ENCODE measurements around the gene EGFL7. TPM values are rescaled to one million over a fixed set of nuclear protein-coding genes. Genes with fewer than 3 reads are reported as not detected.

EGFL7 gene
- total RNA-seq, 1 donor = 3.3 TPM

DNA sequence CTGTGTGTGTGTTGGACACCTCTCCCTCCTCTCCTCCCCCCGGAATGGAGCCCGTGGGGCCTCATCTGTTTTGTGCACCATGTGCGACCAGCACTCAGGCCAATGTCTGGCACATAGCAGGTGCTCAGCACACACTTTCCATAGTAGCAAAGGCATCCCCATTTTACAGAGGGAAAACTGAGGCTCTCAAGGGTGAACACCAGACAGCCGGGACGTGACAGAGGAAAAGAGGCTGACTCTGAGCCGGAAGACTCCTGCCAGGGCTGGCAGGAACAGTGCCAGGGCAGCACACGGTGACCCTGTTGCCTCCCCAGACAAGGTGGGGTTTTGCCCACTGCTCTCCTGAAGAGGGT is 26.4 kb downstream of the EGFL7 start:
- DNase-seq (ENCODE audit: insufficient read length, low spot score, missing footprints) = no peak
- Histone ChIP-seq H3K79me2 (ENCODE audit: insufficient read depth, low read length) (peaks cover 13% of the 10 kb centered on the region), H3K9me3 (ENCODE audit: low read depth, low read length) (no peaks in the 10 kb centered on the region), H3K36me3 (ENCODE audit: insufficient read depth, low read length) (no peaks in the 10 kb centered on the region), H3K4me1 (ENCODE audit: insufficient read depth, low read length) (peaks cover 4% of the 10 kb centered on the region), H4K20me1 (ENCODE audit: insufficient read depth, low read length) (peaks cover 5% of the 10 kb centered on the region), H3K27ac (ENCODE audit: low read depth, low read length) (no peak overlapping the region), H3K27me3 (ENCODE audit: insufficient read depth, low read length) (no peaks in the 10 kb centered on the region), H2AFZ (ENCODE audit: low read length) (no peak overlapping the region), H3K4me2 (ENCODE audit: insufficient read depth, low read length) (no peak overlapping the region), H3K4me3 (ENCODE audit: insufficient read depth, low read length) (no peak overlapping the region)
- TF ChIP-seq, protein P1, sequence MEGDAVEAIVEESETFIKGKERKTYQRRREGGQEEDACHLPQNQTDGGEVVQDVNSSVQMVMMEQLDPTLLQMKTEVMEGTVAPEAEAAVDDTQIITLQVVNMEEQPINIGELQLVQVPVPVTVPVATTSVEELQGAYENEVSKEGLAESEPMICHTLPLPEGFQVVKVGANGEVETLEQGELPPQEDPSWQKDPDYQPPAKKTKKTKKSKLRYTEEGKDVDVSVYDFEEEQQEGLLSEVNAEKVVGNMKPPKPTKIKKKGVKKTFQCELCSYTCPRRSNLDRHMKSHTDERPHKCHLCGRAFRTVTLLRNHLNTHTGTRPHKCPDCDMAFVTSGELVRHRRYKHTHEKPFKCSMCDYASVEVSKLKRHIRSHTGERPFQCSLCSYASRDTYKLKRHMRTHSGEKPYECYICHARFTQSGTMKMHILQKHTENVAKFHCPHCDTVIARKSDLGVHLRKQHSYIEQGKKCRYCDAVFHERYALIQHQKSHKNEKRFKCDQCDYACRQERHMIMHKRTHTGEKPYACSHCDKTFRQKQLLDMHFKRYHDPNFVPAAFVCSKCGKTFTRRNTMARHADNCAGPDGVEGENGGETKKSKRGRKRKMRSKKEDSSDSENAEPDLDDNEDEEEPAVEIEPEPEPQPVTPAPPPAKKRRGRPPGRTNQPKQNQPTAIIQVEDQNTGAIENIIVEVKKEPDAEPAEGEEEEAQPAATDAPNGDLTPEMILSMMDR (IDR thresholded peaks at IDR 0.05; ENCODE audit: extremely low read depth, low read depth, low read length) = no peak

DNA sequence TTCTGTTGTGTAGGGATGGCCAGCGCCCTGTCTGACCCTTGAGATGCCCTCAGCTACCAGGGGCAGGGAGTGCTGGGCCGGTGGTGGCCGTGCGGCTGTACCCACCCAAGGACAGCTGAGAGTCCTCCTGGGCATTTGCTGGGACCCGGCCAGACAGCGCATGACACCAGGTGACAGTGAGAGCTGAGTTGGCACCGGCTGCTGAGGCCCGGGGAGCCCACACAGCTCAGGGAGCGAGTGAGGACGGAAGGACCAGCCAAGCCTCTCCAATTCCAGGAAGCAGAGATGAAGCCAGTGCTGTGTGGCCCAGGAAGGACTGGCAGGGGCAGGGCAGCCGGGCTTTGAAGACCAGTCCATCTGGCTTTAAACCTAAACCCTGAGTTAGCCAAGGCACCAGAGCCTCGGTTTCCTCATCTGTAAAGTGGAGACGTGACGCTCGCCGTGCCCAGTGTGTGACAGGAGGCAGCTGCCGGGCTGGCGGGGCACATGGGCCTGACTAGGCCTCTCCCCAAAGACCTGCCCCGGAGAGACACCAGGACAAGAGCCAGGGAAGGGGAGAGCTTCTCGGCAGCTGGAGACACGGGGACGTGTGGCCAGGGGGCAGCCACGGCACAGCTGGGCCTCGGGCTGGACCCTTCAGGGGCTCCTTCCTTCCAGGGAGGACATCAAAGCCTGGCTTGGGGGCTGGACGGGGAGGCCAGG is 27.5 kb downstream of the EGFL7 start:
- DNase-seq (ENCODE audit: insufficient read length, low spot score, missing footprints) = no peak
- peaks cover 5% of the 10 kb centered on the region for H4K20me1 ChIP-seq (ENCODE audit: insufficient read depth, low read length)
- no peak overlapping the region for H3K4me3 ChIP-seq (ENCODE audit: insufficient read depth, low read length)
- peaks cover 7% of the 10 kb centered on the region for H3K79me2 ChIP-seq (ENCODE audit: insufficient read depth, low read length)
- no peaks in the 10 kb centered on the region for H3K9me3 ChIP-seq (ENCODE audit: low read depth, low read length)
- no peaks in the 10 kb centered on the region for H3K27me3 ChIP-seq (ENCODE audit: insufficient read depth, low read length)
- H3K4me2 ChIP-seq (ENCODE audit: insufficient read depth, low read length) = no peak overlapping the region
- H3K27ac ChIP-seq (ENCODE audit: low read depth, low read length) = no peak overlapping the region
- TF ChIP-seq, protein P1 (IDR thresholded peaks at IDR 0.05; ENCODE audit: extremely low read depth, low read depth, low read length) = no peak
- no peak overlapping the region for H2AFZ ChIP-seq (ENCODE audit: low read length)
- H3K4me1 ChIP-seq (ENCODE audit: insufficient read depth, low read length) = peaks cover 4% of the 10 kb centered on the region
- H3K36me3 ChIP-seq (ENCODE audit: insufficient read depth, low read length) = no peaks in the 10 kb centered on the region

GRCh38 chr9:136690806-136691261 is 28.1 kb downstream of the EGFL7 start:
- no peaks in the 10 kb centered on the region for H3K36me3 ChIP-seq (ENCODE audit: insufficient read depth, low read length)

More at GRCh38 chr9:136690806-136691261, 28.1 kb downstream of the EGFL7 start:
- DNase-seq (ENCODE audit: insufficient read length, low spot score, missing footprints) = no peak
- no peak overlapping the region for H3K27ac ChIP-seq (ENCODE audit: low read depth, low read length)
- peaks cover 4% of the 10 kb centered on the region for H3K4me1 ChIP-seq (ENCODE audit: insufficient read depth, low read length)
- H3K4me2 ChIP-seq (ENCODE audit: insufficient read depth, low read length) = no peak overlapping the region
- no peaks in the 10 kb centered on the region for H3K9me3 ChIP-seq (ENCODE audit: low read depth, low read length)
- no peak overlapping the region for H3K4me3 ChIP-seq (ENCODE audit: insufficient read depth, low read length)
- H3K79me2 ChIP-seq (ENCODE audit: insufficient read depth, low read length) = peaks cover 3% of the 10 kb centered on the region
- peaks cover 3% of the 10 kb centered on the region for H4K20me1 ChIP-seq (ENCODE audit: insufficient read depth, low read length)
- TF ChIP-seq, protein P1 (IDR thresholded peaks at IDR 0.05; ENCODE audit: extremely low read depth, low read depth, low read length) = no peak
- no peaks in the 10 kb centered on the region for H3K27me3 ChIP-seq (ENCODE audit: insufficient read depth, low read length)
- H2AFZ ChIP-seq (ENCODE audit: low read length) = no peak overlapping the region
